Testis (tissue), 3 donors: ENCODE data around the gene ACAP3. TPM values are rescaled to one million over a fixed set of nuclear protein-coding genes. Genes with fewer than 3 reads are reported as not detected.

Experiments used
- DNase-seq: peaks from one replicate; pipeline ENCODE4 v3.0.0-alpha.2; 2019
- H3K27ac ChIP-seq, 2 donors: fragments of 200-600 bp; sonication (generic); one replicate each; pipeline ENCODE4 v1.5.1; 2019
- H3K27me3 ChIP-seq: fragments of 200-600 bp; sonication (generic); one replicate; pipeline ENCODE4 v1.5.1; 2019
- H3K36me3 ChIP-seq: fragments of 200-600 bp; sonication (generic); one replicate; pipeline ENCODE4 v1.5.1; 2017; ENCODE audit warnings: low read depth; ENCODE audit errors: missing control alignments
- H3K4me1 ChIP-seq: fragments of 200-600 bp; sonication (generic); one replicate; pipeline ENCODE4 v1.5.1; 2019
- H3K4me3 ChIP-seq, 2 donors: fragments of 200-600 bp; sonication (generic); one replicate each; pipeline ENCODE4 v1.5.1; 2017 to 2019
- H3K9me3 ChIP-seq: fragments of 200-600 bp; sonication (generic); one replicate; pipeline ENCODE4 v1.5.1; 2017
- CTCF ChIP-seq, 3 experiments: fragments of 450-650 bp in 2 of 3; fragments of 200-600 bp in 1 of 3; sonication (generic) in 1 of 3; IDR thresholded peaks; one replicate each; pipeline ENCODE4 v1.5.1; 2016 to 2019; ENCODE audit warnings: antibody characterized with exemption in 3 of 3, mild to moderate bottlenecking in 2 of 3, moderate library complexity in 1 of 3
- POLR2A ChIP-seq: fragments of 450-650 bp; IDR thresholded peaks from one replicate; pipeline ENCODE4 v1.6.1; 2017; ENCODE audit warnings: antibody characterized with exemption, mild to moderate bottlenecking, moderate library complexity
- WGBS, 2 donors: methylation state at CpG; one replicate each; pipeline ENCODE4 v1.1.5; 2018; 5-methylcytosine and 5-hydroxymethylcytosine counted together
- intact Hi-C: fragments of 100-400 bp; cut with DNase I; formaldehyde crosslinking; loops from one replicate; pipeline ENCODE4 v1.15.1; 2023; ENCODE audit warnings: low total_unique reads
- polyA plus RNA-seq: library from polyadenylated mRNA; stranded (reverse); fragments of 350-450 nt; fragmentation: Illumina TruSeq; extraction: RNeasy Lipid Tissue Mini Kit (QIAGEN cat#74804); gene quantifications from one replicate; pipeline ENCODE4 v1.2.3, GENCODE V29; 2014; ENCODE audit warnings: low read depth, low replicate concordance; ENCODE audit not compliant: insufficient read depth
- total RNA-seq, 2 donors: library from RNA; depleted of rRNA; stranded (reverse); fragments of >200 nt; gene quantifications; one replicate each; pipeline ENCODE4 v1.2.3, GENCODE V29; 2016

Gene ACAP3
- total and polyA plus RNA-seq, 3 donors from 2014 or later = 16.8 to 62.7 (median 53.0) TPM

GRCh38 chr1:1336931-1337792, 29.4 kb upstream of the ACAP3 start:
- Histone ChIP-seq H3K4me1 (peaks cover 8% of the 10 kb centered on the region), H3K27me3 (no peaks in the 10 kb centered on the region), H3K4me3 (no peak overlapping the region), H3K27ac (no peak overlapping the region), H3K9me3 (no peaks in the 10 kb centered on the region), H3K36me3 (no peaks in the 10 kb centered on the region)
- no peak for DNase-seq
- WGBS, 2 donors = 96% methylated on average over 22 to 32 of the region's 32 CpGs
- no peak for TF ChIP-seq CTCF (IDR thresholded peaks at IDR 0.05)
- no peak for TF ChIP-seq POLR2A
- intact Hi-C loops = no loop called here

GRCh38 chr1:1336446-1336845, 28.7 kb upstream of the ACAP3 start:
- H3K4me1 ChIP-seq = peaks cover 8% of the 10 kb centered on the region
- WGBS, 2 donors = 91 to 94% methylated on average over 12 to 20 of the region's 26 CpGs
- no peaks in the 10 kb centered on the region for H3K36me3 ChIP-seq
- no peaks in the 10 kb centered on the region for H3K27me3 ChIP-seq
- no peak for TF ChIP-seq CTCF (IDR thresholded peaks at IDR 0.05)
- TF ChIP-seq POLR2A = no peak
- intact Hi-C loops = no loop called here
- H3K9me3 ChIP-seq = no peaks in the 10 kb centered on the region
- DNase-seq = no peak
- no peak overlapping the region for H3K27ac ChIP-seq
- no peak overlapping the region for H3K4me3 ChIP-seq

GRCh38 chr1:1335792-1336248, 28.1 kb upstream of the ACAP3 start:
- Histone ChIP-seq H3K36me3 (no peaks in the 10 kb centered on the region), H3K4me1 (peaks cover 8% of the 10 kb centered on the region), H3K27me3 (no peaks in the 10 kb centered on the region), H3K9me3 (no peaks in the 10 kb centered on the region), H3K27ac (no peak overlapping the region), H3K4me3 (no peak overlapping the region)
- WGBS, 2 donors = 91 to 100% methylated on average over 1 to 21 of the region's 21 CpGs
- DNase-seq = no peak
- intact Hi-C loops = no loop called here
- TF ChIP-seq POLR2A (no peak), CTCF (IDR thresholded peaks at IDR 0.05) (no peak)

- 68 to 75% methylated on average over 10 to 16 of the region's 16 CpGs for WGBS, 2 donors
- peaks cover 8% of the 10 kb centered on the region for H3K4me1 ChIP-seq
- TF ChIP-seq CTCF (IDR thresholded peaks at IDR 0.05) (no peak), POLR2A (no peak)
- no peaks in the 10 kb centered on the region for H3K27me3 ChIP-seq
- no peak overlapping the region for H3K27ac ChIP-seq
- DNase-seq = no peak
- H3K36me3 ChIP-seq = no peaks in the 10 kb centered on the region
- intact Hi-C loops = no loop called here
- no peak overlapping the region for H3K4me3 ChIP-seq
- H3K9me3 ChIP-seq = no peaks in the 10 kb centered on the region
Observed at GRCh38 chr1:1335283-1335682, 27.6 kb upstream of the ACAP3 start.

GRCh38 chr1:1334835-1335234, 27.1 kb upstream of the ACAP3 start:
- H3K36me3 ChIP-seq = no peaks in the 10 kb centered on the region
- H3K4me3 ChIP-seq = no peak overlapping the region
- H3K4me1 ChIP-seq = peaks cover 8% of the 10 kb centered on the region
- TF ChIP-seq POLR2A (no peak), CTCF (IDR thresholded peaks at IDR 0.05) (no peak)
- intact Hi-C loops = no loop called here
- whole genome bisulfite sequencing, 2 donors = 74 to 84% methylated on average over 7 to 8 of the region's 11 CpGs
- no peaks in the 10 kb centered on the region for H3K9me3 ChIP-seq
- DNase-seq = no peak
- H3K27ac ChIP-seq = no peak overlapping the region
- no peaks in the 10 kb centered on the region for H3K27me3 ChIP-seq
